HK-2 (cell line): ENCODE measurements around the gene HS1BP3.

Experiments
- DNase-seq: peaks from one replicate; pipeline ENCODE4 v3.0.0-alpha.2; 2018; ENCODE audit not compliant: unreplicated experiment

HS1BP3 gene

GRCh38 chr2:20571644-20572215 lies 79.2 kb downstream of the HS1BP3 start:
- DNase-seq = no peak

- DNase-seq = no peak
Measured at GRCh38 chr2:20571231-20571630, 79.7 kb downstream of the HS1BP3 start.

- no peak for DNase-seq
Measured at GRCh38 chr2:20570249-20570648, 80.6 kb downstream of the HS1BP3 start.

- DNase-seq = no peak
Measured at GRCh38 chr2:20569464-20570223, 81.3 kb downstream of the HS1BP3 start.

GRCh38 chr2:20568501-20569463 lies 82.1 kb downstream of the HS1BP3 start:
- no peak for DNase-seq

- no peak for DNase-seq
Measured at GRCh38 chr2:20567926-20568179, 83.0 kb downstream of the HS1BP3 start.
